Inferior parietal cortex (tissue), 1 donor: ENCODE results near the gene EML4.
"Not testable (repeated sequence)": the region's sequence is repeated elsewhere in the genome, so short reads cannot be mapped to it uniquely, and the experiment has no call there.

Experiments used
- DNase-seq: peaks from one replicate; pipeline ENCODE4 v3.0.0-alpha.2; 2016; ENCODE audit errors: extremely low spot score

Gene EML4

GRCh38 chr2:42172566-42172965 lies 3.4 kb downstream of the EML4 start:
- DNase-seq, result no peak

GRCh38 chr2:42173467-42173866 lies 4.3 kb downstream of the EML4 start:
- not testable (repeated sequence) for DNase-seq

GRCh38 chr2:42176992-42177738 lies 8.0 kb downstream of the EML4 start:
- DNase-seq, result no peak

DNA sequence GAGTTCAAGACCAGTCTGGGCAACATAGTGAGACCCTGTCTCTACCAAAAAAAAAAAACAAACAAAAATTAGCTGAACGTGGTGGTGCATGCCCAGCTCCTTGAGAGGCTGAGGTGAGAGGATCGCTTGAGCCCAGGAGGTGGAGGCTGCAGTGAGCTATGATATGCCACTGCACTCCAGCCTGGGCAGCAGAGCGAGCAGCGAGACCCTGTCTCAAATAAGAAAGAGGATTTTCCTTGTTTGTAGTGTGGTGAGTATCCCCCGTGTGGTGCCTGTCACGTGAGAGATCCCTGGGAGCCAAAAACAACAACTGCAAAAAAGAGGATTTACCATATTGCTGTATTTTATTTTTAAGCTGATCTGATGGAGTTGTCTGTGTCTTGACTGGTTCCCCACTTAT lies 9.2 kb downstream of the EML4 start:
- no peak for DNase-seq

DNA sequence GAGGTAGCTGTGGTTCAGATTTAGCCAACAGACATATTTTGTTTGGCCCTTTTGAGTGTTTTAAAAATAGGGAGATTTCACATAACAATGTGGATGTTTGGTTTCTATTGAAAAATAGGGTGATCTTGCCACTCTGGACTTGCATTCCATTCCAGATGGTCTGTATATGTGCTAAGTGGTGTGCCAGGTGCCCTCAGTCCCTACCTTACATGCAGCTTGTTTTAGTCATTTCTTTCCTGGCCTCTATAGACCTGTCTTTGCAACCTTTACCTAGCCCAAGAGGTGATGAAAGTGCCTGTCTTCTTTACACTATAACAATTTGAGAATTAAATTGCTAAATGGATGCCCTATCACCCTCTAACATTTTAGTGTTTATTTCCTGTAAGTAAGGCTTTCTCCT lies 11.1 kb downstream of the EML4 start:
- DNase-seq, result no peak

DNA sequence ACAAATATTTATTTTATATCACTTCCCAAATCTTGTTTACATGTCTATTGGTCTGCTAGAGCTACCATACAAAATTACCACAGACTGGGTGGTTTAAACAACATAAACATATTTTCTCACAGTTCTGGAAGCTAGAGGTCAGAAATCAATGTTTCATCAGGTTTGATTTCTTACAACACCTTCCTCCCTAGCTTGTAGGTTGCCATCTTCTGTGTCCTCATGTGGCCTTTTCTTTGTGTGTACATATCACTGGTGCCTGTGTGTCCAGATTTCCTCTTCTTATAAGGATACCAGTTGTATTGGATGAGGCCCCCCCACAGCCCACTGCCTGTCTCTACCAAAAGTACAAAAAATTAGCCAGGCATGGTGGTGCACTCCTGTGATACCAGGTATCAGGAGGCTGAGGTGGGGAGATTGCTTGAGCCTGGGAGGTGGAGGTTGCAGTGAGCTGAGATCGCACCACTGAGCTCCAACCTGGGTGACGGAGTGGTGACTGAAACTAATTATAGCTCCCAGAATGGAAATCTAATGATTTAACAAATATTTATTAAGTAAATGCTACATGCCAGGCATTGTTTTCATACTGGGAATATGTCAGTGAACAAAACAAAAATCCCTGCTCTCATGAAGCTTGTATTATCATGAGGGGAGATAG lies 13.6 kb downstream of the EML4 start:
- DNase-seq, result no peak

- DNase-seq, result no peak
Observed at GRCh38 chr2:42183775-42184174, 14.6 kb downstream of the EML4 start.

- DNase-seq, result no peak
Observed at GRCh38 chr2:42184346-42184745, 15.2 kb downstream of the EML4 start.

- no peak for DNase-seq
Observed at GRCh38 chr2:42185220-42185921, 16.2 kb downstream of the EML4 start.

DNA sequence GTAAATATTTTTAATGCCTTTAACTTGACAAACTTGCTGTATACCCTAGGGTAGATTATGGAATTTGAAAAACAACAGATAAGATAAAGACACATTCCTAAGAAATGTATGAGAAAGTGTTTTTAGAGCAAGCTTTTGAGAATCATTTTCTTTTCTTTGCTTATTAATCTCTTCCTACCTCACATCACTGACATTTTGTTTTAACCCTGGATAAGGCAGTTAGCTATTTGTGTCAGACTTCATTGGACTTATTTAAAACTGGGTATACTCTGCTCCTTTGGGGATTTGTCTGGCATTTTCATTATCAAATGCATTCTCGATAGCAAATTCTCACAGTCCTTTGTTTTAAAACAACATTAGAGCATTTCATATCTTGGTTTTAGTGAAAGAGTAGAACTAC lies 17.2 kb downstream of the EML4 start:
- DNase-seq, result no peak

DNA sequence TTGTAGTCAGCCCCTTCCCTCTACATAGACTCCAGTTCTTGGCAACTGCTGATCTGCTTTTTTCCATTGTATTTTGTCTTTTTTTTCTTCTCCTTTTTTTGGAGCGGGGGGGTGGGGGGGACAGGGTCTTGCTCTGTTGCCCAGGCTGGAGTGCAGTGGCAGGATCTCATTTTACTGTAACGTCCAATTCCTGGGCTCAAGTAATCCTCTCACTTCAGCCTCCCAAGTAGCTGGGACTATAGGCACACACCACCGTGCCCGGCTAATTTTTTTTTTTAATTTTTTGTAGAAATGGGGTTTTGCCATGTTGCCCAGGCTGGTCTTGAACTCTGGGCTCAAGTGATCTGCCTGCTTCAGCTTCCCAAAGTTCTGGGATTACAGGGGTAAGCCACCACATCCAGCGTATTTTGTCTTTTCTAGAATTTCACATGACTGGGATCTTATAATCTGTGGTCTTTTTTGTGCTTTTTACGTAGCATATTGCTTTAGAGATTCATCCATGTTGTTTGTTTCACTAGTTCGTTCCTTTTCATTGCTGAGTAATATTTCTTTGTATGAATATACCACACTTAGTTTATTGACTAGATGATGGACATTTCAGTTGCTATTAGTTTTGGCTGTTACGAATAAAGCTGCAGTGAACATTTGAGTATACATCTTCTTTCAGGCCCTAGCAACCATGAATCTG lies 17.9 kb downstream of the EML4 start:
- no peak for DNase-seq

GRCh38 chr2:42187886-42188285 lies 18.7 kb downstream of the EML4 start:
- DNase-seq, result no peak

- no peak for DNase-seq
Observed at GRCh38 chr2:42189235-42189566, 20.0 kb downstream of the EML4 start.

DNA sequence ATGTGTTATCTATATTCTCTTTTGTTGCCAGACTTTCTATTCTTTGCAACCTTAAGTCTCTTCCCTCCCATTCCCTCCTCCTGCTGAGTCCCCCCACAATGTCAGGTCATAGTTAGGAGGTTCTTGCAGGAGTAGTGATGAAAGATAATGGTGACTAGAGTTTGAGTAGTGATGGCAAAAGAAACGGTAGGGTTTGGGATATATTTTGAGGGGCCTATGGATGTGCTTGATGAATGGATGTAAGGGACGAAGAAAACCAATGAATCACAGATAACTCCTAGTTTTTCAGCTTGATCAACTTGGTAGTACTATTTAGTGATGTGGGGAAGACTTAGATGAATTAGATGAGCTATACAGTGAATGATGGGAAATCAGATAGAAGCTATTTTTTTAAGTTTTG lies 21.0 kb downstream of the EML4 start:
- no peak for DNase-seq

GRCh38 chr2:42191285-42192009 lies 22.3 kb downstream of the EML4 start:
- no peak for DNase-seq

- no peak for DNase-seq
Observed at GRCh38 chr2:42192010-42192373, 22.8 kb downstream of the EML4 start.

- no peak for DNase-seq
Observed at GRCh38 chr2:42192652-42193566, 23.8 kb downstream of the EML4 start.

- DNase-seq, result no peak
Observed at GRCh38 chr2:42193722-42194187, 24.6 kb downstream of the EML4 start.

- no peak for DNase-seq
Observed at GRCh38 chr2:42194428-42194827, 25.3 kb downstream of the EML4 start.

DNA sequence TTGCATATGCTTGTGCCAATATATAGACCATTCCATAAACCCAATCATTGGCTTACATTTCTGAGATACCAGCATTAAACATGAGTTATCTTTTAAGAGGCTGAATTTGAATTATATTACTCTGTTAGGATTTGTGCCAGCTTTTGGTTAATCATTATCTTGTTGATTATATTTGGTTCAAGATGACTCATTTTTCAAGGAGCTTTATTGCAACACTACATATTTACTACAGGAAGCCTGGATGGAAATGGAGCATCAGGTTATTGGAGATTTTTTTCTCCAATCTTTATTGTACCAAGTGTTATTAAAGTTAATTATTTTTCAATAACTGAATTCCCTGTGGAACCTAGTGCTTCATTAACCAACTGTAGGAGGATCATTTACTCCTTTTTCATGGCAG lies 26.4 kb downstream of the EML4 start:
- DNase-seq, result no peak

GRCh38 chr2:42196070-42196402 lies 26.9 kb downstream of the EML4 start:
- DNase-seq, result no peak
